GM23338 (cell line): ENCODE results near the gene IGFLR1. TPM values are rescaled to one million over a fixed set of nuclear protein-coding genes. Genes with fewer than 3 reads are reported as not detected.

Source experiments
- ATAC-seq: fragments of 200-7000 bp; cut with Tn5 transposase; 3 replicates; pipeline ENCODE4 v1.9.1; 2020
- DNase-seq: peaks from one replicate; pipeline ENCODE4 v3.0.0-alpha.2; 2015; ENCODE audit warnings: low spot score
- H2AFZ ChIP-seq: fragments of 200-600 bp; sonication (generic); 2 replicates; pipeline ENCODE4 v1.8.0; 2016; ENCODE audit warnings: antibody characterized with exemption, mild to moderate bottlenecking, moderate library complexity
- H3F3A ChIP-seq: fragments of 200-600 bp; sonication (generic); replicated peaks from 2 replicates; pipeline ENCODE4 v1.8.0; 2017; ENCODE audit warnings: antibody characterized with exemption, mixed run types, low read depth
- H3K27ac ChIP-seq: fragments of 200-600 bp; sonication (generic); 2 replicates; pipeline ENCODE4 v1.6.1; 2016; ENCODE audit warnings: low read depth
- H3K27me3 ChIP-seq: fragments of 200-600 bp; sonication (generic); 2 replicates; pipeline ENCODE4 v1.8.0; 2016; ENCODE audit warnings: mild to moderate bottlenecking, mixed run types, moderate library complexity; ENCODE audit not compliant: insufficient read depth
- H3K36me3 ChIP-seq: fragments of 200-600 bp; sonication (generic); 2 replicates; pipeline ENCODE4 v1.8.0; 2016; ENCODE audit warnings: mild to moderate bottlenecking; ENCODE audit not compliant: insufficient read depth
- H3K4me1 ChIP-seq: fragments of 200-600 bp; sonication (generic); 2 replicates; pipeline ENCODE4 v1.8.0; 2016; ENCODE audit warnings: mild to moderate bottlenecking, moderate library complexity; ENCODE audit not compliant: insufficient read depth
- H3K4me2 ChIP-seq: fragments of 200-600 bp; sonication (generic); 2 replicates; pipeline ENCODE4 v1.7.1; 2017; ENCODE audit warnings: mixed run types
- H3K4me3 ChIP-seq: fragments of 200-600 bp; sonication (generic); 2 replicates; pipeline ENCODE4 v1.6.1; 2016; ENCODE audit warnings: mixed run types
- H3K79me2 ChIP-seq: fragments of 200-600 bp; sonication (generic); replicated peaks from 2 replicates; pipeline ENCODE4 v1.8.0; 2017; ENCODE audit warnings: mild to moderate bottlenecking; ENCODE audit not compliant: insufficient read depth
- H3K9me2 ChIP-seq: fragments of 200-600 bp; sonication (generic); 2 replicates; pipeline ENCODE4 v1.8.0; 2017; ENCODE audit not compliant: insufficient read depth
- H4K20me1 ChIP-seq: fragments of 200-600 bp; sonication (generic); replicated peaks from 2 replicates; pipeline ENCODE4 v1.8.0; 2017; ENCODE audit warnings: mild to moderate bottlenecking; ENCODE audit not compliant: insufficient read depth
- H3K27ac Mint-ChIP-seq: 2 replicates; pipeline ENCODE4 v1.8.0; 2020; ENCODE audit warnings: inconsistent platforms, mild to moderate bottlenecking, moderate library complexity, mixed read lengths
- H3K27me3 Mint-ChIP-seq: 3 replicates; pipeline ENCODE4 v1.8.0; 2022; ENCODE audit warnings: low read depth, mild to moderate bottlenecking, moderate library complexity, mixed read lengths, inconsistent platforms; ENCODE audit not compliant: insufficient read depth, poor library complexity
- H3K36me3 Mint-ChIP-seq: 3 replicates; pipeline ENCODE4 v1.8.0; 2021; ENCODE audit warnings: low read depth, mild to moderate bottlenecking, inconsistent platforms, moderate library complexity, mixed read lengths
- H3K4me1 Mint-ChIP-seq: 3 replicates; pipeline ENCODE4 v1.8.0; 2020; ENCODE audit warnings: mild to moderate bottlenecking, inconsistent platforms, mixed read lengths
- H3K4me3 Mint-ChIP-seq: 3 replicates; pipeline ENCODE4 v1.8.0; 2021; ENCODE audit warnings: moderate library complexity, mild to moderate bottlenecking, inconsistent platforms, mixed read lengths
- H3K9me3 Mint-ChIP-seq: 3 replicates; pipeline ENCODE4 v1.8.0; 2020; ENCODE audit warnings: moderate library complexity, mild to moderate bottlenecking, inconsistent platforms, mixed read lengths
- CREB1 ChIP-seq: fragments of 250-450 bp; sonication (Bioruptor Pico); IDR thresholded peaks from 2 replicates; pipeline ENCODE4 v1.5.0; 2020; ENCODE audit warnings: low read depth, mild to moderate bottlenecking, moderate library complexity
- EZH2phosphoT487 ChIP-seq: fragments of 200-600 bp; sonication (generic); IDR thresholded peaks from one replicate; pipeline ENCODE4 v1.8.1; 2018; ENCODE audit warnings: antibody characterized with exemption; ENCODE audit not compliant: unreplicated experiment
- POLR2AphosphoS5 ChIP-seq: IDR thresholded peaks from 2 replicates; pipeline ENCODE4 v1.6.1; 2016; ENCODE audit warnings: antibody characterized with exemption, low read depth
- STAT1 ChIP-seq: IDR thresholded peaks from one replicate; pipeline ENCODE4 v1.6.1; 2016; ENCODE audit warnings: antibody characterized with exemption; ENCODE audit not compliant: unreplicated experiment
- polyA plus RNA-seq: library from polyadenylated mRNA; unstranded; fragments of >200 nt; fragmentation: Nextera tagmentation; extraction: Ambion mirVana; gene quantifications from 2 replicates; pipeline ENCODE4 v1.2.1, GENCODE V29; 2016
- total RNA-seq: library from RNA; depleted of rRNA; stranded (reverse); fragments of >200 nt; shearing (Covaris generic); gene quantifications from 2 replicates; pipeline ENCODE4 v1.2.3, GENCODE V29; 2014
- TF ChIP-seq, protein P1 (sequence below): fragments of 250-450 bp; sonication (Bioruptor Pico); IDR thresholded peaks from 2 replicates; pipeline ENCODE4 v1.5.0; 2020; ENCODE audit warnings: mild to moderate bottlenecking, moderate library complexity

IGFLR1 gene
- total and polyA plus RNA-seq, 2 experiments from 2014 or later: 14.4 to 17.8 TPM

DNA sequence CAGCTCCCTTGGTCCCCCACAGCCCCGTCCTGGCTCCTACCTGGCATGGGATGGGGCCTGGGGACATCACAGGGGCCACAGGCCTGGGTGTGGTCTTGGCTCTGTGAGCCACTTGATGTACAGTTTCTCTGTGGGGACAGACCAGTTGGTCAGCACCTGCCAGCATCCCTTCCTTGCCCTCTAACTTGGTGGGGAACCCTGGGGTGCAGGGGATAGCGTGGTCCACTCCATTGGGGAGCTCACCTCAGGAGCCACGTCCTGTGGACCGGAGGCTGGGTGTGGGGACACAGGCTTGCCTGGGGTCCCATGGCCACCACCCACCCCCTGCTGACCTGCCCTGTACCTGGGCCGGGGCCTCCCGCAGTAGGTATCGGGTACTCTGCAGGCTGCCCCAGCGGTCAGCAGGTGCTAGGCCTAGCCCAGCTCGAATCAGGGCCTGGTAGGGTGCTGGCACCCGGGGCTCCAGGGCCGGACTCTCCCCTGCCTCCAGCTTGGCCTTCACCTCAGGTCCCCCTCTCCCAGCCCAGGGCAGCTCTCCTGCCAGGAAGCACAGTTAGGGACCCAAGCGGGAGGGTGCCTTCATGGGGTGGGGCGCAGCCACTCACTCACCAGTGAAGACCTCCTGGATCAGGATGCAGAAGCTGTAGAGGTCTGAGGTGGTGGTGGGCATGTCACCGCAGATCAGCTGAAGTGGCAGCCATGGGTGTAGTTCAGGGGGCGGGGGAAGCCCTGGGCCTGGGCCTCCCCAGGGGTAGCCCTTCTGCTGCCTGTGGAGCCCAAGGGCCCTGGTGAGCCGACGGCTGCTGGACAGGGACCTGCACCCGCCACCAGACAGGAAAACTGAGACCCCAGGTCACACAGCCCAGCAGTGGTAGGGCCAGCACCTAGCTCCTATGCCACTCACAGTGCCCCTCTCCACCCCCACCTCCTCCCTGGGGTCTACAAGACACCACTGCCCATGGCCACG, 48.0 kb upstream of the IGFLR1 start (continued):
- TF ChIP-seq, protein P1, sequence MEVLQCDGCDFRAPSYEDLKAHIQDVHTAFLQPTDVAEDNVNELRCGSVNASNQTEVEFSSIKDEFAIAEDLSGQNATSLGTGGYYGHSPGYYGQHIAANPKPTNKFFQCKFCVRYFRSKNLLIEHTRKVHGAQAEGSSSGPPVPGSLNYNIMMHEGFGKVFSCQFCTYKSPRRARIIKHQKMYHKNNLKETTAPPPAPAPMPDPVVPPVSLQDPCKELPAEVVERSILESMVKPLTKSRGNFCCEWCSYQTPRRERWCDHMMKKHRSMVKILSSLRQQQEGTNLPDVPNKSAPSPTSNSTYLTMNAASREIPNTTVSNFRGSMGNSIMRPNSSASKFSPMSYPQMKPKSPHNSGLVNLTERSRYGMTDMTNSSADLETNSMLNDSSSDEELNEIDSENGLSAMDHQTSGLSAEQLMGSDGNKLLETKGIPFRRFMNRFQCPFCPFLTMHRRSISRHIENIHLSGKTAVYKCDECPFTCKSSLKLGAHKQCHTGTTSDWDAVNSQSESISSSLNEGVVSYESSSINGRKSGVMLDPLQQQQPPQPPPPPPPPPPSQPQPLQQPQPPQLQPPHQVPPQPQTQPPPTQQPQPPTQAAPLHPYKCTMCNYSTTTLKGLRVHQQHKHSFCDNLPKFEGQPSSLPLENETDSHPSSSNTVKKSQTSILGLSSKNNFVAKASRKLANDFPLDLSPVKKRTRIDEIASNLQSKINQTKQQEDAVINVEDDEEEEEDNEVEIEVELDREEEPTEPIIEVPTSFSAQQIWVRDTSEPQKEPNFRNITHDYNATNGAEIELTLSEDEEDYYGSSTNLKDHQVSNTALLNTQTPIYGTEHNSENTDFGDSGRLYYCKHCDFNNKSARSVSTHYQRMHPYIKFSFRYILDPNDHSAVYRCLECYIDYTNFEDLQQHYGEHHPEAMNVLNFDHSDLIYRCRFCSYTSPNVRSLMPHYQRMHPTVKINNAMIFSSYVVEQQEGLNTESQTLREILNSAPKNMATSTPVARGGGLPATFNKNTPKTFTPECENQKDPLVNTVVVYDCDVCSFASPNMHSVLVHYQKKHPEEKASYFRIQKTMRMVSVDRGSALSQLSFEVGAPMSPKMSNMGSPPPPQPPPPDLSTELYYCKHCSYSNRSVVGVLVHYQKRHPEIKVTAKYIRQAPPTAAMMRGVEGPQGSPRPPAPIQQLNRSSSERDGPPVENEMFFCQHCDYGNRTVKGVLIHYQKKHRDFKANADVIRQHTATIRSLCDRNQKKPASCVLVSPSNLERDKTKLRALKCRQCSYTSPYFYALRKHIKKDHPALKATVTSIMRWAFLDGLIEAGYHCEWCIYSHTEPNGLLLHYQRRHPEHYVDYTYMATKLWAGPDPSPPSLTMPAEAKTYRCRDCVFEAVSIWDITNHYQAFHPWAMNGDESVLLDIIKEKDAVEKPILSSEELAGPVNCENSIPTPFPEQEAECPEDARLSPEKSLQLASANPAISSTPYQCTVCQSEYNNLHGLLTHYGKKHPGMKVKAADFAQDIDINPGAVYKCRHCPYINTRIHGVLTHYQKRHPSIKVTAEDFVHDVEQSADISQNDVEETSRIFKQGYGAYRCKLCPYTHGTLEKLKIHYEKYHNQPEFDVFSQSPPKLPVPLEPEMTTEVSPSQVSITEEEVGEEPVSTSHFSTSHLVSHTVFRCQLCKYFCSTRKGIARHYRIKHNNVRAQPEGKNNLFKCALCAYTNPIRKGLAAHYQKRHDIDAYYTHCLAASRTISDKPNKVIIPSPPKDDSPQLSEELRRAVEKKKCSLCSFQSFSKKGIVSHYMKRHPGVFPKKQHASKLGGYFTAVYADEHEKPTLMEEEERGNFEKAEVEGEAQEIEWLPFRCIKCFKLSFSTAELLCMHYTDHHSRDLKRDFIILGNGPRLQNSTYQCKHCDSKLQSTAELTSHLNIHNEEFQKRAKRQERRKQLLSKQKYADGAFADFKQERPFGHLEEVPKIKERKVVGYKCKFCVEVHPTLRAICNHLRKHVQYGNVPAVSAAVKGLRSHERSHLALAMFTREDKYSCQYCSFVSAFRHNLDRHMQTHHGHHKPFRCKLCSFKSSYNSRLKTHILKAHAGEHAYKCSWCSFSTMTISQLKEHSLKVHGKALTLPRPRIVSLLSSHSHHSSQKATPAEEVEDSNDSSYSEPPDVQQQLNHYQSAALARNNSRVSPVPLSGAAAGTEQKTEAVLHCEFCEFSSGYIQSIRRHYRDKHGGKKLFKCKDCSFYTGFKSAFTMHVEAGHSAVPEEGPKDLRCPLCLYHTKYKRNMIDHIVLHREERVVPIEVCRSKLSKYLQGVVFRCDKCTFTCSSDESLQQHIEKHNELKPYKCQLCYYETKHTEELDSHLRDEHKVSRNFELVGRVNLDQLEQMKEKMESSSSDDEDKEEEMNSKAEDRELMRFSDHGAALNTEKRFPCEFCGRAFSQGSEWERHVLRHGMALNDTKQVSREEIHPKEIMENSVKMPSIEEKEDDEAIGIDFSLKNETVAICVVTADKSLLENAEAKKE (CRISPR knock-in tag): no peak
- TF ChIP-seq EZH2phosphoT487 (no peak), CREB1 (CRISPR knock-in tag) (no peak), POLR2AphosphoS5 (no peak)

DNA sequence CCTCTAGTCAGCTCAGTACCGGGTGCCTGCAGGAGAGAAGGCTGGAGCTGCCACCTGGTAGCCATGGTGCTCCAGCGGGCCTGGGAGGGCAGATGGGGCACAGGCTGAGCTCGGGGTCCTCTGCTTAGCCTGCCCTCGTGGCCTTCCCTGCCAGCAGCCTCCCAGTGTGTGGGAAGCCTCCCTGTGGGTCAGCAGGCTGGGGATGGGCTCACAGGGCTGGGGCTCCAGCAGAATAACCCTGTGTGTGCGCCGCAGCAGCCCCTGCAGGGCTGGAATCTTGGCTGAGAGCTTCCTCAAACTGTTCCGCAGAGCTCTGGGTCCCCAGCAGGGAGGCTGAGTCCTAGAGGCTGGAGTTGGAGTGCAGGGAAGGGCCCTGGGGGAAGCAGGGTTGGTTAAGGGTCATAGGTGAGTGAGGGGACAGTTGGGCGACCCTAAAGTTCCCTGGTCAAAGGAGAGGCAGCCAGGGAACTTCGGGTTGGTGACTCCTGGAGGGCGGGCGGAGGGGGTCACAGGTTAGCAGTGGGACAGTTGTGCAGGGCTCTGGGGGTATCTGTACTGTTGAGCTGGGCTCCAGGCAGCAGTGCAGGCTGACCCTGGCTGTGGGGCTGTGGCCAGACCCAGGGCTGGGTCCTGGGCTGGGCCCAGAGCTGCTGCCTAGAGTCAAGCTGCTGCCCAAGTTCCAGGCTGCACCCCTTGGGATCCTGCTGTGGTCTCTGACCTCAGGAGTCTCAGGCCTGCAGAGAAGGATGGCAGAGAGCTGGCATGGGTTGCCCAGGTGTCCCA, 47.1 kb upstream of the IGFLR1 start:
- Histone ChIP-seq H3K27ac (no peak overlapping the region), H3K27me3 (no peaks in the 10 kb centered on the region), H3F3A (0 out of 2 replicates have a peak, but pooled peaks cover 4% of the 10 kb centered on the region), H3K4me2 (no peak overlapping the region), H3K79me2 (no peaks in the 10 kb centered on the region), H3K4me3 (no peak overlapping the region), H4K20me1 (no peaks in the 10 kb centered on the region), H3K36me3 (no peaks in the 10 kb centered on the region), H3K9me2 (no peaks in the 10 kb centered on the region), H2AFZ (no peak overlapping the region), H3K4me1 (peaks cover 5% of the 10 kb centered on the region; the same call in 1 of the 2 replicates)
- DNase-seq: no peak
- Mint-ChIP-seq H3K9me3 (no peaks in the 10 kb centered on the region), H3K36me3 (no peaks in the 10 kb centered on the region), H3K4me1 (peaks cover 15% of the 10 kb centered on the region), H3K27ac (no peak overlapping the region), H3K4me3 (no peak overlapping the region), H3K27me3 (peaks cover 20% of the 10 kb centered on the region)
- ATAC-seq: no peak
- no peak for TF ChIP-seq STAT1
